Middle frontal gyrus (tissue), 1 donor: Measurements from ENCODE around the gene SBSN.

Experiments
- DNase-seq: peaks from one replicate; pipeline ENCODE4 v3.0.0-alpha.2; 2015; ENCODE audit warnings: low spot score; ENCODE audit errors: extremely low spot score

The SBSN gene

DNA sequence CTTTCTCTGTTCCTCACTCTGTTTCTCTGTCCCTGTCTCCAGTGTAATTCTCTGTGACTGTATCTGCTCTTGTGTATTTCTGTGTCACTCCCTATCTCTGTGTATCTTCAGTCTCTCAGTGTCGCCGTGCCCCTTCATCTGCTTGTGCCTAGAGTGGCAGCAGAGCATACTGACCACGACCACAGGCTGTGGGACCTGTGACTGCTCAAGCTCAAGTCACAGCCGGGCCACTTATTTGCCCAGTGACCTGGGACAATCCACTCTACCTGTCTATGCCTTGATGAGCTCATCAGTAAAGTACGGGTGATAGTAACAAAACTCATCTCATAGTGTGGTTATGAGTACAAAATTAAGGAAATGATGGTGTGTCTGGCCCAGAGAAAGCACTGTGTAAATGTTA, 26.0 kb upstream of the SBSN start:
- DNase-seq = no peak

DNA sequence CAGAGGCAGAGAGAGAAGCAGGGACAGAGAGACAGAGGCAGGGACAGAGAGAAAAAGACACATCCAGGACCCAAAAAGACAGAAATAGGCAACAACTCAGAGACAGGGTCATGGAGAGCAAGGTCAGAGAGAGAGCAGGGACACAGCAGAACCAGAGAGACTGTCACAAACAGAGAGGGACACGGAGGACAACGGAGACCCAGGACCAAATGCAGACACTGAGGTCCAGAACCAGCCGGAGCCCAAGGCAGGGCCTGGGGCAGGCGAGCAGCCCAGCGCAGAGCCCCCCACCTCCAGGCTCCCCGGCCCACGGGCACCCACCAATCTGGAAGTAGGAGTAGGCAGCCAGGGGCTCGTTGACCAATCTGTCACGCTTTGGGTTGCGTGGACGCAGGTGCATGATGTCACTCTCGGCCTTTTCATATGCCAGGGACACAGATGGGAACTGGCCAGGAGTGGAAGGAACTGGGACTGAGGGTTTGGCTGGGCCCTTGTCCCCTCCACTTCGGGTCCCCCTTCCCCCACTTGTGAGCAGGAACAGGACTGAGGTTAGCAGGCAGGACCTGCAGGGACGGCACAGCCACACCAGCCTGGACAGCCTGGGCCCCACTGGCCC, 25.4 kb upstream of the SBSN start:
- DNase-seq = no peak

DNA sequence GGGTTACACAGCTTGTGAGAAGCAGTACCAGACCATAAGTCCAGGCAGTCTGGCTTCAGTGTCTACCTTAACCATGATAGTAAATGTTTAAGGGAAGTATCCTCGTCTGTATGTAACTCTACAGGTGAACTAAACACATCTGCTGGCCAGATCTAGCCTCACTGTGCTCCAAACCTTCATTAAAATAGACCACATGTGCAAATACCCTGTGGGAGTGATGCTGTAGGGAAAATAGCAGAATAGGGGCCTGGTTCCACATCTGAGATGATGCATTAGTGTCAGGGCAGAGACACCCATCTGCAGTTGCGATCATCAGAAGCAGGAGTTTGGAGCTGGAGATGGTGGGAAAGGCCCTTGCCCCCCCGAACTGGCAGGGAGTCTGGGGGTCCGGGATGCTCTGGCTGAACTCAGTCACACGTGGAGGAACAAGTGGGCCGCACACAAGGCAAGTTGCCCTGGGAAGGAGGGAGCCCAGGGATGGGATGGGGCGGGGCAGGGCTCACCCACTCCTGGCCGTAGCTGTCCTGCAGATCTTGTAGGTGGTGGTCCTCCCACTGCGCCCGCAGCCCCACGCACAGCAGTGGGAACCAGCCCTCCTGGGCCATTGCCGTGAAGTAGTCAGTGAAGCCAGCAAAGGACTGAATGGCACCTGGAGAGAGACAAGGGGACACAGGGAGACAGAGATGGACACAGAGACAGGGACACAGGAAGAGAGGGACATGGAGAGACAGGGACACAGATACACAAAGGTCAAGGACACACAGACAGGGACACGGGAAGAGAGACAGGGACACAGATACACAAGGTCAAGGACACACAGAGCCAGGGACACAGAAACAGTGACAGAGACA, 24.6 kb upstream of the SBSN start:
- DNase-seq = no peak

DNA sequence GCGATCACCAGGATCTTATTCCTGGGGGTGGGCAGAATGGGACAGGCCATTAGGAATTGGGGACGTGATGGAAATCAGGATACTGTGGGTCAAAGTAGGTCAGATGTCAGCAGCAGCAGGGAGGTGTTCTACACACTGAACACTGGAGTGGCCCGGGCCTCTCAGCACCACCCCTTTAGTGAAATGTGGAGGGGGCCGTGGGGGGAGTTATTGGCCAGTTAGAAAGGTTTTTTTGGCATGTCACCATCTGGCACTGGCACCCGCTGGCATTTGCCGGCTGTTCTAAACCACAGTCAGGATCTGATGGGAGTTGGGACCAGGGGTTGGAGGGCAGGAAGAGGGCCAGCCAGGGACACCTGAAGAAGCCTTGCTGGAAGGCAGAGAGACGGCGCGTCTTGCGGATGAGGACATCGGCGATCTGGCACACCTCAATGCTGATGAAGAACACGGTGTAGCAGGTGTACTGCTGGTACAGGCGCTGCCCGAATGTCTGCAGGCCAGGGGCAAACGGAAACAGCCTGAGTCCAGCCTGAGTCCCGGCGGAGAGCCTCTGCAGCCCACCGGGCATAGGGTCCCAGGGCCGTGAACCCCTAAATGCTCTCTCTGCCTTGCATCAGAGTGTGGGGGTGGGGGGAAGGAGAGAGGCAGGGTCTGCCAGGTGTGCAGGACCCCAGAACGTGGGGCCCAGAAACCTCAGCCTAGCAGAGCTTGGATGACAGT, 23.1 kb upstream of the SBSN start:
- DNase-seq = no peak

DNA sequence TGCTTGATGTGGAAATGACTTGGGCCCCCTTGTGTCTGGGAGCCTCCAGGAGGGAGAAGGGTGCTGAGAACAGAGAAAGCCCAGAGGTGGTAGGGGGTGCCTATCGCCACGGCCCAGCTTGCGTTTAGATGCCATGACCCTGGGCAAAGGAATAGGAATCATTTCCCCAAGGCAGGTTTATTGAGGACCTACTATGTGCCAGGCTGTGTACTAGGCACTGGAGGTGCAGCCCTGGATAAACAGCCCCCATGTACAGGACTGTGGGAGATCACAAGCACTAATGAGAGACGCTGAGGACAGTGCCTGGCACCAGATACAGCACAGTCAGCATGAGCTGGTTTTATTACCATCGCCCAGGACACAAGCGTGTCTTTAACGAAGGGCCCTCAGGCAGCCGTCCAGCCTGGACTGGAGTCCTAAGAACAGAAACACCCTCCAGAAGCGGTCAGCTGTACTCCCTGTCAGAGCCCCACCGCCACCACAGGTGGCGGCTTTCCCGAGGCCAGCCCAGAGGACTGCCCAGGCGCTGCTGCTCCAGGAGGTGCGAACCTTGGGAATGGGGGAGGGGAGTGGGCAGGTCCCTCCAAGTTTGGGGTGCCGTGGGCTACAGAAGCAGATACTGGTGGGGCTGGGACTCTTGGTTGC, 21.9 kb upstream of the SBSN start:
- DNase-seq = no peak

DNA sequence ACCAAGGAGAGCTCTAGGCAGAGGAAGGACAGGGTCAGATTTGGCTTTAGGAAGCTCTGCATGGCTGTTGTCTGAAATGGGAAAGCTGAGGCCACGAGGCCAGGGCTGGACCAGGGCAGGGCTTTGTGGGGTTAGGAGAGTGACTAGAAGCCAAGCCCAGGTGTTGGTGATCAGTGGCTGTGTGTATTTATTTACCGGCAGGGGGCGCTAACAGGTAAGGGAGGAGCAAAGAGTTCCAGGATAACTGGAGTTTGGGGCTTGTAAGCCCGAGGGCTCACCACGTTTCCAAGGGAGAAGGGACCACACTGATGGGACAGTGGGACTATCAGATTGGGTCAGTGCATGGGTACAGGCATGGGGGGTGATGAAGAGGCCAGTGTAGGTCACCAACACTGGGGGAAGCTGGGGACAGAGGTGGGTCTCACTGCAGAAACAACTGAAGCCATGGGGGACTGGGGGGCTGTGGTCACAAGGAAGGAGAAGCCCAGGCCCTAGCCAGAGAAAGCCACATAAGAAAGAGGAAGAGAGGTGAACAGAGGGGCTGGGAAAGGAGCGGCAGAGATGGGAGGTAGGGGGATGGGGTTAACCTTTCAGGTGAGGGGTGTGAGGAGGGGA, 21.2 kb upstream of the SBSN start:
- DNase-seq = peak; percentile 41

DNA sequence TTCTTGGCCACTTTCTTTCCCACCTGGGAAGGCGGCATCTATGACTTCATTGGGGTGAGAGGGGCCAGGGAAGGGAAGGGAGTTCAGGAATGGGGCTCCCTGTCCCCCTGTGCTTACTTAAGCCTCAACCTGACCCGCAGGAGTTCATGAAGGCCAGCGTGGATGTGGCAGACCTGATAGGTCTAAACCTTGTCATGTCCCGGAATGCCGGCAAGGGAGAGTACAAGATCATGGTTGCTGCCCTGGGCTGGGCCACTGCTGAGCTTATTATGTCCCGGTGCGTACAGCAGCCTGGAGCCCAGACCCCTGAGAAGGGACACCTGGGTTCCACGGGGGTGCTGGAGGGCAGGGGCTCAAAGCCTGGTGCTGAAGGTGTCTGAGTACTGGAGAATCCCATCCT, 18.4 kb upstream of the SBSN start:
- no peak for DNase-seq

DNA sequence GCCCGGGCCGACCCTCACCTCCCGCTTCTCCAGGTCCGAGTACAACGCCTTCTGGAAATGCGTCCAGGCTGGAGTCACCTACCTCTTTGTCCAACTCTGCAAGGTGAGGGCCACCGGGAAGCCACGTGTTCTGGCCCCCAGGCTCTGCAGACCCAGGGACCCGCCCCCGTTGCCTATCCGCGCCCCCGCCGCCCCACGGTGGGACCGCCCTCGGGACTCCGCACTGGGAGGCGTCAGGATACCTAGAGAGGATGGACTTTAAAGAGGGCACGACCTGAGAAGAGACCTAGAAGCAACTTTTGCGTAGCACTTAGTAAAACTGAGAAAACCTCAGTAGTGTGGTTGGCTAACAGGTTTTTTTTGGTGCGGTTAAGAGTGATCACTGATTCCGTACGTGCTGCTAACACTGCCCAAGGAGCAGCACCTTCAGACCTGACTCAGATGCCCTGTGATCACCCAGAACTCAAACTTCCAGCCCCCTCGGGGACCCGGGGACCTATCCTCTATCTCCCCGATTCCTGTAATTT, 17.8 kb upstream of the SBSN start:
- no peak for DNase-seq

DNA sequence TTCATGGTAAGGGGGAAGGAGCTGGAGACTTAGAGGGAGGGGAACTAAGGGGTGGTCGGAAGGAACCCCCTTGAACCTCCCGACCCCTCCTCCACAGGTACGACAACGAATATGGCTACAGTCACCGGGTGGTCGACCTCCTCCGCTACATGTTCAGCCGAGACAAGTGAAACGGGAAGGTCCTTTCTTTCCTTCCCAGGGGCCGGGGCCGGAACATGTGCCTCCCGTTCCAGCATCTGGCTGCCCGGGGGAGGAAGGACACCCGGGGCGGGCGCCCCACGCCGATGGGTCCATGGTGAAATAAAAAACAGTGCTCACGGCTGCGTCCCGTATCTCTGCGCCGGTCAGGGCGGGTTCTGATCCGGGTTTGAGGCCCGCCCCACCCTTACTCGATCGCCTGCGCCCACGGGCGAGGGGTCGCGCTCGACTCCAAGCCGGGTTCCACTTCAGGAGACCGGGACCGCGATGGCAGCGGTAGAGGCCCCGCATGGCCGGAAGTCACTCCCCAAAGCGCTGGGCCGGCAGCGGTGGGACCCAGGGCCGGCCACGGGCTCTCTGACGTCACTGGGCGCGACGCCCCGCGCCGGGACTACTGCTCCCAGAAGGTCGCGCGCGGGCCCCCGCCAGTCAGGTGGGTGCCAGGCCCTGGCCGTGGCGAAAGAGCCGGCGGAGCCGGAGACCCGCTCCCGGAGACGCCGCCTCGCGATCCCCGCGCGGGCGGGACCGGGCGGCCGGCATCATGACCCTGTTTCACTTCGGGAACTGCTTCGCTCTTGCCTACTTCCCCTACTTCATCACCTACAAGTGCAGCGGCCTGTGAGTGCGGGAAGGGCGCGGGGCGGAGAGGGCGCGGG, 17.1 kb upstream of the SBSN start, which contains the start of gene TMEM147:
TMEM147 (plus strand) TSS at position 626 of the 854 bp plus-strand sequence; CDS start at position 740, 114 bp downstream.
- DNase-seq = peak; percentile 82

DNA sequence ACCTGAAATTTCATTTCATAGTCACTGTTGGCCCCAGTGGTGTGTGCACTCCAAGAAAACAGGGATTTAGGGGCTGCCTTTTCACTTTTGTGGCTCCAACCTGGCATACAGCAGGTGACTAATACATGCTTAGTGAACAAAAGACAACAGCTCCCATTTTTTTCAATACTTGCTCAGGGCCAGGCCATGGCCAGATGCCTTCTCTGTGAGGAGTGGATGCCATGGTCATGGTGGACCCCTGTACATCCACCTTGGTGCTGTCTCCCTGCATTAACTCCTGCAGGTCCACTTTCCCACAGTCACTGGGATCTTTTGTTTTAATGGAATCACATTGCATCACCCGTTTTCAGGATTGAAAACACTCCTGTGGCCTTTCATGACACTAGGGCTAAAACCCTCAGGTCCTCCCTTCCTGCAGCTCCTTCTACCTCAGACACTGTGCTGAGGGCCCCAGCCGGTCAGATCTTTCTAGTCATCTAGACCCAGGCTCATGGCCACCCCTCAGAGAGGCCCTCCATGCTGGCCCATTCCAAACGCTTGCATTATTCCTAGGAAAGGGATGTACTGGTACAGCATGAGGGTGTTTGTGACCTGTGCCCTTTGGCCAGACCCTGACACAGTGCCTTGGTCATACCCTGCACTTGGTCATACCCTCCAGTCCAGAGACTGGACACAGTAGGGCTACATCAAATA, 16.1 kb upstream of the SBSN start:
- no peak for DNase-seq

DNA sequence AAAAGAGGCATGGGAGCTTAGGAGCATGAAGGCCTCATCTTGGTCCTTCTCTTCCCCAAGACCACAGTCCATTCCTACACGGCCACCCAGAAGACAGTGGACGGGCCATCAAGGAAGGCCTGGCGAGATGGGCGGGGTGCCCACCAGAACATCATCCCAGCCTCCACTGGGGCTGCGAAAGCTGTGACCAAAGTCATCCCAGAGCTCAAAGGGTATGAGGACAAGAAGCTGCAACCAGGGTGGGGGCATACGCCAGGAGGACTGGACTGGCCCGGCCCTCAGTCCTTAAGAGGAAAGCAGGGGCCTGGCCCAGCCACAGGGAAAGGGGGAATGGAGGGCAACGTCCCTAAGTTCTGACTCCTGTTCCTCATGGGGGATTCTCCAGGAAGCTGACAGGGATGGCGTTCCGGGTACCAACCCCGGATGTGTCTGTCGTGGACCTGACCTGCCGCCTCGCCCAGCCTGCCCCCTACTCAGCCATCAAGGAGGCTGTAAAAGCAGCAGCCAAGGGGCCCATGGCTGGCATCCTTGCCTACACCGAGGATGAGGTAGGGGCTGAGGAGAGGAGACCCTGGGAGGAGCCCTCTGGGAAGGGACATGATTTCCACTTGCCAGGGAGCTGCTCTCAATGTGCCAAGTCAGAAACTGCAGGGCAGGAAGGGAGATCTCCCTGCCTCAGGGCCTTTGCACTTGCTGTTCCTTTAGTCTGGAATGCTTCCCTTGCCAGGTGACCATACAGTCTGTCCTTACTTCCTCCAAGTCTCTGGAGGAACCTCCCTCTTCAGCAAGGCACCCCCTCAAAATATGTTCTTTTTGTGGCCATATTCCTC, 15.4 kb upstream of the SBSN start:
- DNase-seq = no peak

DNA sequence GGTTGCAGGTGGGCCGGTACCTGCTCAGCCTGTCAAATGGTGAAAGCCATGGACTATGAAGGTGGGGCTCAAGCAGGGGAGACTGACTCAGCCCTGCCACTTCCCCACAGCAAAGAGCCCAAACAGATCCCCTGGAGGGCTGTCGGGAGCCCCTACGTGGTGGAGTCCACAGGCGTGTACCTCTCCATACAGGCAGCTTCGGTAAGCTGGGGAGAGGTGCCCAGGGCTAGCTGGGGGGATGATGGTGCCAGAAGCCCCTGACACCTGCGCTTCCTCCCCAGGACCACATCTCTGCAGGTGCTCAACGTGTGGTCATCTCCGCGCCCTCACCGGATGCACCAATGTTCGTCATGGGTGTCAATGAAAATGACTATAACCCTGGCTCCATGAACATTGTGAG, 14.1 kb upstream of the SBSN start:
- no peak for DNase-seq

DNA sequence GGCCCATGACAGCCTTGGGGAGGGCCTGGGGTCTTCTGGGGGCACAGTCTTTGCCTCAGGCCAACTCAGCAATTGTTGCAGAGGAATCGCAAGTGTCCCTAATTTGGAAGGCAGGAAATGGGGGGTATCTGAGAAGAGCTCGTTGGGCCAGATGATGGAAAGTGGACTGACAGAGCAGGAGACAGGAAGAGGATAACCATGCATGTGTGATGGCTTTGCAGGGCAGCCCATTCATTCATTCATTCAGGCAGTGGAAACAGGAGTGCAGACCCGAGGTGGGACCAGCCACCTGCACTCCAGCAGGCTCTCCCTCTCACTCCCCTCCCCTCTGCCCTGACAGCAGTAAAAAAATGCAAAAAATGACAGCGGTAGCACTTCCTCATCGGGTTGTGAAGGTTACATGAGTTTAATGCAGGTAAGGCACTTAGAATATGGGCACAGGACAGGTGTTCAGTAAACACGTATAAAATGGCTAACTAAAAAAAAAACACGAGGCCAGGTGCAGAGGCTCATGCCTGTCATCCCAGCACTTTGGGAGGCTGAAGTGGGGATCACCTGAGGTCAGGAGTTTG, 12.3 kb upstream of the SBSN start:
- DNase-seq = no peak

DNA sequence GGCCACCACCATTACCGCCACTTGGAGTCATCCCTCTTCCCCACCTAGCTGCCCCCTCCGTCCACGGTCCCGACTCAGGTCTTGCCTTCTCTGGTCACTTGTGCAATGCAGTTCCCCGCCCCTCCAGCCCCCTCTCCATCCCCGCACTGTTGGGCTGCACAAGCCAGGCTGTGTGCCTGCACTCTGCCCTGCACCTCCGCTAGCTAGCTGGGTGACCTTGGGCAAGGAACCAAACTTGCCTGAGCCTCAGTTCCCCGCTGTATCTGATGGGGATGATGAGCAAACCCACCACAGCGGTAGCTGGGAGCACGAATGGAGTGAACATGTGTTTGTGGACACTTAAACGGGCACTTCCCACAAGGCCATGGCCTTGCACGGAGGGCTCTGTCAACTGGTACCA, 11.7 kb upstream of the SBSN start:
- no peak for DNase-seq

DNA sequence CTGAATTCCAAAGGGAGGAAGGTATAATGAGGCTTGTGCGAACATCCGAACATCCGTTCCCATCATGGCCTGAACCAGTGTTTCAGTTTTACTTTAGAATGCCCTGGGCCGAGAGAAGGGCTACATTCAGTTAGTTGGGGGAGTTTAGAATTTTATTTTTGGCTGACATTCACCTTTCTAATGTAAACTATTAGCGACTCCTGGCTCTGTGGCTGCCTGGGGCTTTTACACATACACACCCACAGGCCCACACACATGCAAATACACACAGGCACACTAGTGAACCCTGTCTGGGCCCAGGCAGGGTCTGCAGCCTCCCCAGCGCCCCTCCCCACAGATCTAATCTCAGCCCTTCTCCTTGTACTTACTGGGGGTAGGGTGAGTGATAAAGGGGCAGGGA, 11.2 kb upstream of the SBSN start:
- DNase-seq = no peak

DNA sequence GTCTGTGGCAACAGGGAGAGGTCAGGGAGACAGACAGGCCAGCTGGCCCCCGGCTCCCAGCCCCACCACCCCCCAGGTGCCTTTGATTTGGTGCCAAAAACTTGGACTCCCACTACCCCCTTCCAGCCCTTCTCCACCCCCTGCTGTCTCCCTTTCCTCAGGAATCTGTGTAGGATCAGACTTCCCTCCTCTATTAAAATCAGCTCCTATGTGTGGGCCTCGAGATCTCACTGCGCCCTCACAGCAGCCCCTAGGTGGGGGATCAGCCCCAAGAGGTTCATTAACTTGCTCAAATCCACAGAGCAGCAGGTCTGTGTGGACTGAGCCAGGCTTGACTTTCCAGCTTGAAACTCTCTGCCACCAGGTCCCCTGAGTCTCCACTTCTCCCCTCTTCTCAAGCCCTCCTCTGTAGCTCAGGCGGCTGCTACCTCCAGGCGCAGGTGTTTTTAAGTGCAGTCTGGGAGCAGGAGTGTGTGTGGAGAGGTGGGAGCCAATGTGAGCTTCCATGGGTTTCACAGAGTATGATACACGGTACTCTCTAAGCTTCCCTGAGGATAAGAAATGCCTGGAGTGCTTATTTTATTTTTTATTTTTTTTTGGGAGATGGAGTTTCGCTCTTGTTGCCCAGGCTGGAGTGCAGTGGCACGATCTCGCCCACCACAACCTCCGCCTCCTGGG, 6.8 kb upstream of the SBSN start:
- DNase-seq = no peak

DNA sequence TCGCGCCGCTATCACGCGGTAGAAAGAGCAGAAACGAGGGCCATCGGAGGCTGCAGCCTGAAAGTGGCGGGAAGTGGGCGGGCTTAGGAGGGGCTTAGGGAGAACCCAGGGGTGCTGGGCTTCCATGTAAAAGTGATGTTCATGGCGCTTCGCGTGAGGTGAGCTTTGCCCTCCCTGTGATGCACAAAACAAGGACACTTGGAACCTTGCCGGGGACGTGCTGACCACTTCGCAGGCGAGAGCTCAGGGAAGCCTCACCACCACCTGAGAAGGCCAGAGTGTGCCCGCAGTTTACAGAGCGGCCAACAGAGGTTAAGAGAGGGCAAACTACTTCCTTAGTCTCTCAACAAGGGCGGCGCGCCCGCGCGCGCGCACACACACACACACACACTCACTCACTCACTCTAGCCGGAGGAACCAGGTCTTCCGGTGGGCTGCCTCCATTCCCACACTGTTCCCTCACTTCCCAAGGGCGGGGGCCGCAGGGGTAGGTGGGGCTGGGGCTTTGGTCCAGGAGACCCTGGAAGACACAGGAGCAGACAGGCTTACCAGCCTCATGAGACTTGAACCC, 5.8 kb upstream of the SBSN start:
- no peak for DNase-seq
